ENCODE measurements around the gene ADAM19. TPM values are rescaled to one million over a fixed set of nuclear protein-coding genes. Genes with fewer than 3 reads are reported as not detected.

The ADAM19 gene
- 3.1 and 6.3 TPM in 2 replicates for total RNA-seq

GRCh38 chr5:157575381-157576020 is at the start of gene ADAM19:
ADAM19 (minus strand) TSS chr5:157575775; CDS start chr5:157575696, 79 bp downstream.

GRCh38 chr5:157459715-157460599 is 115.6 kb downstream of the ADAM19 start, which contains the start of gene NIPAL4:
NIPAL4 (plus strand) TSS chr5:157460213; CDS start chr5:157460321, 108 bp downstream.

Small RNAs within 50 kb of the gene (small RNA-seq; reads per million reads assigned to genes)
- not detected for gene RNU6-390P

Other genes starting within 250 kb of the ADAM19 start
- under 0.01 TPM in 1 of 2 replicates, not detected in the other for gene NIPAL4, start 115.6 kb downstream of the ADAM19 start, total RNA-seq
- gene SOX30, start 76.7 kb upstream of the ADAM19 start, total RNA-seq = under 0.01 TPM in 1 of 2 replicates, not detected in the other
- not detected in 2 replicates for gene C5orf52, start 95.8 kb upstream of the ADAM19 start, total RNA-seq
- gene THG1L, start 155.6 kb upstream of the ADAM19 start, total RNA-seq = 18.9 and 21.6 TPM in 2 replicates
- gene LSM11, start 167.9 kb upstream of the ADAM19 start, total RNA-seq = 3.9 and 5.5 TPM in 2 replicates

Measured in articular chondrocyte of knee joint (primary cell).